Neural cell (in vitro differentiated cells): ENCODE data around the gene MRPL32. TPM values are rescaled to one million over a fixed set of nuclear protein-coding genes. Genes with fewer than 3 reads are reported as not detected.

Source experiments
- H2AFZ ChIP-seq: fragments of 200-600, 300-800 bp; sonication (generic), shearing (Covaris generic); 2 replicates; pipeline ENCODE4 v1.6.0; 2014; ENCODE audit warnings: low read depth, mild to moderate bottlenecking, antibody characterized with exemption, low read length, moderate library complexity
- H3F3A ChIP-seq: fragments of 200-600 bp; shearing (Covaris generic); 2 replicates; pipeline ENCODE4 v1.6.1; 2016; ENCODE audit warnings: mild to moderate bottlenecking, moderate library complexity, mixed read lengths, antibody characterized with exemption, low read length; ENCODE audit not compliant: insufficient read depth, poor library complexity, severe bottlenecking
- H3K27ac ChIP-seq: fragments of 200-600, 300-800 bp; sonication (generic), shearing (Covaris generic); 2 replicates; pipeline ENCODE4 v1.5.1; 2014; ENCODE audit warnings: mild to moderate bottlenecking, low read length, moderate library complexity
- H3K27me3 ChIP-seq: fragments of 300-800, 200-600 bp; sonication (generic), shearing (Covaris generic); 2 replicates; pipeline ENCODE4 v1.6.0; 2014; ENCODE audit warnings: mild to moderate bottlenecking, low read depth, low read length, moderate library complexity; ENCODE audit not compliant: insufficient read depth
- H3K36me3 ChIP-seq: fragments of 300-800, 200-600 bp; sonication (generic), shearing (Covaris generic); 2 replicates; pipeline ENCODE4 v1.5.1; 2014; ENCODE audit warnings: mild to moderate bottlenecking, antibody characterized with exemption, low read length, moderate library complexity; ENCODE audit not compliant: insufficient read depth
- H3K4me2 ChIP-seq: fragments of 300-800, 200-600 bp; sonication (generic), shearing (Covaris generic); 2 replicates; pipeline ENCODE4 v1.6.0; 2014; ENCODE audit warnings: mild to moderate bottlenecking, low read length
- H3K4me3 ChIP-seq: fragments of 300-800, 200-600 bp; sonication (generic), shearing (Covaris generic); 2 replicates; pipeline ENCODE4 v1.5.1; 2014; ENCODE audit warnings: mild to moderate bottlenecking, low read length, moderate library complexity
- H3K79me2 ChIP-seq: fragments of 200-600 bp; shearing (Covaris generic); replicated peaks from 2 replicates; pipeline ENCODE4 v1.6.0; 2014; ENCODE audit warnings: mild to moderate bottlenecking, low read length, moderate library complexity; ENCODE audit not compliant: insufficient read depth
- H3K9ac ChIP-seq: fragments of 300-800, 200-600 bp; sonication (generic), shearing (Covaris generic); 2 replicates; pipeline ENCODE4 v1.6.1; 2016; ENCODE audit warnings: mild to moderate bottlenecking, low read length, mixed read lengths
- H3K9me2 ChIP-seq: fragments of 200-600 bp; shearing (Covaris generic); 2 replicates; pipeline ENCODE4 v1.6.1; 2016; ENCODE audit warnings: mild to moderate bottlenecking, low read length, mixed read lengths; ENCODE audit not compliant: insufficient read depth
- H3K9me3 ChIP-seq: fragments of 200-600, 300-800 bp; sonication (generic), shearing (Covaris generic); 2 replicates; pipeline ENCODE4 v1.6.1; 2016; ENCODE audit warnings: mild to moderate bottlenecking, mixed run types, low read length, moderate library complexity, mixed read lengths
- H4K20me1 ChIP-seq: fragments of 200-600 bp; shearing (Covaris generic); 2 replicates; pipeline ENCODE4 v1.6.1; 2016; ENCODE audit warnings: mild to moderate bottlenecking, mixed run types; ENCODE audit not compliant: insufficient read depth
- CTCF ChIP-seq: fragments of 450-650 bp; IDR thresholded peaks from 2 replicates; pipeline ENCODE4 v1.5.1; 2014; ENCODE audit warnings: antibody characterized with exemption, mild to moderate bottlenecking, moderate library complexity; ENCODE audit not compliant: poor library complexity, severe bottlenecking
- EP300 ChIP-seq: fragments of 450-650 bp; conservative IDR thresholded peaks from 2 replicates; pipeline ENCODE4 v1.6.1; 2014; ENCODE audit warnings: antibody characterized with exemption, mild to moderate bottlenecking, moderate library complexity; ENCODE audit not compliant: poor library complexity, severe bottlenecking
- EZH2 ChIP-seq: fragments of 200-600, 300-800 bp; shearing (Covaris generic), sonication (generic); IDR thresholded peaks from 2 replicates; pipeline ENCODE4 v1.6.1; 2014; ENCODE audit warnings: antibody characterized with exemption, low read length, borderline replicate concordance, mild to moderate bottlenecking; ENCODE audit not compliant: insufficient read depth, poor library complexity, severe bottlenecking
- MXI1 ChIP-seq: fragments of 450-650 bp; conservative IDR thresholded peaks from 2 replicates; pipeline ENCODE4 v1.6.1; 2014; ENCODE audit warnings: antibody characterized with exemption, mild to moderate bottlenecking; ENCODE audit not compliant: poor library complexity, severe bottlenecking
- POLR2AphosphoS5 ChIP-seq: IDR thresholded peaks from 2 replicates; pipeline ENCODE4 v1.6.1; 2012
- RAD21 ChIP-seq: fragments of 450-650 bp; conservative IDR thresholded peaks from 2 replicates; pipeline ENCODE4 v1.6.1; 2014; ENCODE audit warnings: antibody characterized with exemption, mild to moderate bottlenecking, moderate library complexity
- REST ChIP-seq: IDR thresholded peaks from 2 replicates; pipeline ENCODE4 v1.6.1; 2012; ENCODE audit warnings: borderline replicate concordance
- SMC3 ChIP-seq: fragments of 450-650 bp; conservative IDR thresholded peaks from 2 replicates; pipeline ENCODE4 v1.6.1; 2014; ENCODE audit warnings: antibody characterized with exemption, mild to moderate bottlenecking, moderate library complexity; ENCODE audit not compliant: poor library complexity
- TAF1 ChIP-seq: IDR thresholded peaks from 2 replicates; pipeline ENCODE4 v1.6.1; 2012; ENCODE audit warnings: low read depth
- polyA plus RNA-seq: library from polyadenylated mRNA; depleted of rRNA; stranded (reverse); fragments of >200 nt; gene quantifications from 2 replicates; pipeline ENCODE4 v1.2.3, GENCODE V29; 2014

Gene MRPL32
- polyA plus RNA-seq, 1 donor from 2014 or later, result 193 TPM

GRCh38 chr7:42967391-42967790 is 35.2 kb downstream of the MRPL32 start:
- H3K79me2 ChIP-seq, result no peaks in the 10 kb centered on the region
- no peaks in the 10 kb centered on the region for H3K9me2 ChIP-seq
- no peak overlapping the region for H3K27ac ChIP-seq
- H3K27me3 ChIP-seq, result no peaks in the 10 kb centered on the region
- no peak overlapping the region for H2AFZ ChIP-seq
- no peak overlapping the region for H3K4me2 ChIP-seq
- no peaks in the 10 kb centered on the region for H3K9me3 ChIP-seq
- no peaks in the 10 kb centered on the region for H3F3A ChIP-seq
- no peak for TF ChIP-seq TAF1
- TF ChIP-seq POLR2AphosphoS5, result no peak
- TF ChIP-seq REST, result no peak
- no peak for TF ChIP-seq CTCF
- no peak for TF ChIP-seq MXI1
- H3K36me3 ChIP-seq, result no peaks in the 10 kb centered on the region
- no peak overlapping the region for H3K9ac ChIP-seq
- no peak overlapping the region for H3K4me3 ChIP-seq
- no peaks in the 10 kb centered on the region for H4K20me1 ChIP-seq

GRCh38 chr7:42972699-42973500 is 40.7 kb downstream of the MRPL32 start:
- H3K9me2 ChIP-seq, result no peaks in the 10 kb centered on the region
- H2AFZ ChIP-seq, result no peak overlapping the region
- H3K36me3 ChIP-seq, result no peaks in the 10 kb centered on the region
- no peaks in the 10 kb centered on the region for H3F3A ChIP-seq
- H3K4me2 ChIP-seq, result no peak overlapping the region
- no peaks in the 10 kb centered on the region for H3K79me2 ChIP-seq
- no peak overlapping the region for H3K27ac ChIP-seq
- no peaks in the 10 kb centered on the region for H3K27me3 ChIP-seq
- H3K4me3 ChIP-seq, result no peak overlapping the region
- no peaks in the 10 kb centered on the region for H4K20me1 ChIP-seq
- H3K9me3 ChIP-seq, result no peaks in the 10 kb centered on the region
- no peak overlapping the region for H3K9ac ChIP-seq
- no peak for TF ChIP-seq EZH2
- no peak for TF ChIP-seq RAD21
- no peak for TF ChIP-seq MXI1
- no peak for TF ChIP-seq POLR2AphosphoS5
- no peak for TF ChIP-seq REST
- no peak for TF ChIP-seq SMC3
- no peak for TF ChIP-seq EP300
- TF ChIP-seq CTCF, result no peak
- TF ChIP-seq TAF1, result no peak
